GM12873 (cell line): ENCODE measurements around the gene YWHAG.

Experiments used
- CTCF ChIP-seq: IDR thresholded peaks from 2 replicates; pipeline ENCODE4 v1.5.1; 2012; ENCODE audit warnings: low read depth, mild to moderate bottlenecking, moderate library complexity, low read length, control low read depth; ENCODE audit not compliant: insufficient read depth; ENCODE audit errors: missing control alignments

Gene YWHAG

GRCh38 chr7:76357475-76358010 is 1.2 kb downstream of the YWHAG start:
- TF ChIP-seq CTCF = no peak

- TF ChIP-seq CTCF = no peak
These were observed 2.0 kb downstream of the YWHAG start for GRCh38 chr7:76356823-76357222.

GRCh38 chr7:76356115-76356514 is 2.7 kb downstream of the YWHAG start:
- TF ChIP-seq CTCF = no peak

GRCh38 chr7:76354981-76355730 is 3.6 kb downstream of the YWHAG start:
- TF ChIP-seq CTCF = no peak

DNA sequence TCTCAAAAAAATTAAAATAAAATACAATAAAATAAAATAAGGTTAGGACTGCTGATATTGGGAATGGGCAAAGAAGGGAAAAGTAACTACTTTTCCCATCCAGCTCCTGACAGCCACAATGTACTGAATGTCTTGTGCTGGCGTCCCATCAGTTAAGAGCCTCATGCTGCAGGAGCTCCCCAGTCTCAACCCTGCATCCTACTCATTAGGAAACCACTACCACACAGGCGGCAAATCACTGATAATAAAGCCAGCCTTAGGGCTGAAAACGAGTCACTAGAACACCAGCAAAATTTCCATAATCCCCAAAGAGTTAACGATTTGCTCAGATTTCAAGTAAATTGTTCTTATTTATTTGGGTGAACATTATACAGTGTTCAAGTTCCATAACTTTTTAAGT is 4.3 kb downstream of the YWHAG start:
- no peak for TF ChIP-seq CTCF

DNA sequence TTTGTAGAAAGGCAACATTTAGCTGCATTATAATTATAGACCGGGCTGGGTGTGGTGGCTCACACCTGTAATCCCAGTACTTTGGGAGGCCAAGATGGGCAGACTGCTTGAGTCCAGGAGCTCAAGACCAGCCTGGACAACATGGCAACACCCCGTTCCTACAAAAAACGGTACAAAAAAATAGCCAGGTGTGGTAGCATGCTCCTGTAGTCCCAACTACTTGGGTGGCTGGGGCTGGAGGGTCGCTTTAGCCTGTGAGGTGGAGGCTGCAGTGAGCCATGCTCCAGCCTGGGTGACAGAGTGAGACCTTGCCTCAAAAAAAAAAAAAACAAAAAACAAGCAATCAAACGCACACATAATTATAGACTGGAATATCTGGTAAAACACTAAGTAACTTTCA is 5.0 kb downstream of the YWHAG start:
- TF ChIP-seq CTCF = no peak

GRCh38 chr7:76352193-76352592 is 6.6 kb downstream of the YWHAG start:
- no peak for TF ChIP-seq CTCF
